Measurements from ENCODE around the gene CFP.

Gene CFP

GRCh38 chrX:47573341-47574075 is 56.2 kb downstream of the CFP start:
- no peak for DNase-seq

Data from Kasumi-1 (cell line).